HCT116 (cell line): ENCODE results near the gene ITGA1. TPM values are rescaled to one million over a fixed set of nuclear protein-coding genes. Genes with fewer than 3 reads are reported as not detected.

ENCODE experiments used
- EGR1 ChIP-seq: IDR thresholded peaks from 2 replicates; pipeline ENCODE4 v1.6.1; 2012; ENCODE audit warnings: low read depth
- ELF1 ChIP-seq: IDR thresholded peaks from 2 replicates; pipeline ENCODE4 v1.6.1; 2012; ENCODE audit warnings: low read depth, borderline replicate concordance
- EZH2phosphoT487 ChIP-seq: fragments of 200-600 bp; IDR thresholded peaks from 2 replicates; pipeline ENCODE4 v1.6.1; 2018; ENCODE audit warnings: antibody characterized with exemption, borderline replicate concordance
- SIN3A ChIP-seq: IDR thresholded peaks from 2 replicates; pipeline ENCODE4 v1.6.1; 2012; ENCODE audit warnings: low read depth
- SP1 ChIP-seq: IDR thresholded peaks from 2 replicates; pipeline ENCODE4 v1.6.1; 2012; ENCODE audit warnings: low read depth
- SRF ChIP-seq: IDR thresholded peaks from 2 replicates; pipeline ENCODE4 v1.6.1; 2012; ENCODE audit warnings: low read depth
- YY1 ChIP-seq: IDR thresholded peaks from 2 replicates; pipeline ENCODE4 v1.6.1; 2011; ENCODE audit warnings: low read length, low read depth, moderate library complexity, mild to moderate bottlenecking; ENCODE audit not compliant: insufficient replicate concordance; ENCODE audit errors: extremely low read depth
- ZFX ChIP-seq: fragments of 450-650 bp; IDR thresholded peaks from 2 replicates; pipeline ENCODE4 v1.6.1; 2017
- ZNF274 ChIP-seq: fragments of 200-500 bp; sonication (Bioruptor generic); IDR thresholded peaks from 2 replicates; pipeline ENCODE4 v1.6.1; 2014; ENCODE audit warnings: mild to moderate bottlenecking, low read depth, low read length, inconsistent platforms
- total RNA-seq: library from RNA; stranded (reverse); gene quantifications from one replicate; pipeline ENCODE4 v1.2.1, GENCODE V29; 2021; ENCODE audit not compliant: unreplicated experiment
- TF ChIP-seq, protein P1 (sequence below): IDR thresholded peaks from 2 replicates; pipeline ENCODE4 v1.6.1; 2011; ENCODE audit warnings: mild to moderate bottlenecking, low read length, moderate library complexity; ENCODE audit not compliant: insufficient replicate concordance; ENCODE audit errors: extremely low read depth
- TF ChIP-seq, protein P2 (sequence below), 3 experiments: fragments of 200-600 bp in 1 of 3; sonication (generic) in 1 of 3; IDR thresholded peaks in 2 of 3; conservative IDR thresholded peaks in 1 of 3; 2 replicates each; pipeline ENCODE4 v1.5.1; 2012 to 2017; ENCODE audit warnings: low read depth in 2 of 3, low read length in 2 of 3, antibody characterized with exemption in 1 of 3, borderline replicate concordance in 1 of 3, control low read depth in 1 of 3, mild to moderate bottlenecking in 1 of 3, mixed read lengths in 1 of 3, mixed run types in 1 of 3, moderate library complexity in 1 of 3; ENCODE audit not compliant: insufficient read depth in 1 of 3
- TF ChIP-seq, protein P3 (sequence below): IDR thresholded peaks from 2 replicates; pipeline ENCODE4 v1.6.1; 2012

The ITGA1 gene
- total RNA-seq, 1 experiment from 2014 or later: 1.8 TPM

DNA sequence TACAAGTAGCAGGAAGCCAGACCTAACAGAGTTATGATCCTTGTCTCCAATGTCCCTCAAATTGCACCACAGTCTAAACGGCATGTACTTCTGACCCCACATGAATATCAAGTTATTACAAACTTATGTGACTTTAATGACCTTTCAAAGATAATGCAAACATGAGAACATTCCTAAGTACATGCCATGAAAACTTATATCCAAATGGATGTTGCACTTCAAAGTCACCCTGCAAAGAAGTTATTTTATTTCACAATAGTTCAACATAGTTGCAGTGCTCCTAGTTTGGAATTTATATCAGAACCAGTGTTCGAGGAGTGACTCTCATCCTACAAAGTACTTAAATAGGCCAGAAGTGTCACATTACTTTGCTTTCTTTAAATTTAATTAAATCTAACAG is 41.2 kb upstream of the ITGA1 start (continued):
- TF ChIP-seq, protein P1, sequence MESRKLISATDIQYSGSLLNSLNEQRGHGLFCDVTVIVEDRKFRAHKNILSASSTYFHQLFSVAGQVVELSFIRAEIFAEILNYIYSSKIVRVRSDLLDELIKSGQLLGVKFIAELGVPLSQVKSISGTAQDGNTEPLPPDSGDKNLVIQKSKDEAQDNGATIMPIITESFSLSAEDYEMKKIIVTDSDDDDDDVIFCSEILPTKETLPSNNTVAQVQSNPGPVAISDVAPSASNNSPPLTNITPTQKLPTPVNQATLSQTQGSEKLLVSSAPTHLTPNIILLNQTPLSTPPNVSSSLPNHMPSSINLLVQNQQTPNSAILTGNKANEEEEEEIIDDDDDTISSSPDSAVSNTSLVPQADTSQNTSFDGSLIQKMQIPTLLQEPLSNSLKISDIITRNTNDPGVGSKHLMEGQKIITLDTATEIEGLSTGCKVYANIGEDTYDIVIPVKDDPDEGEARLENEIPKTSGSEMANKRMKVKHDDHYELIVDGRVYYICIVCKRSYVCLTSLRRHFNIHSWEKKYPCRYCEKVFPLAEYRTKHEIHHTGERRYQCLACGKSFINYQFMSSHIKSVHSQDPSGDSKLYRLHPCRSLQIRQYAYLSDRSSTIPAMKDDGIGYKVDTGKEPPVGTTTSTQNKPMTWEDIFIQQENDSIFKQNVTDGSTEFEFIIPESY: no peak
- TF ChIP-seq EZH2phosphoT487 (no peak), ZFX (no peak), SIN3A (no peak), SP1 (no peak), SRF (no peak), ELF1 (no peak), ZNF274 (no peak), EGR1 (no peak), YY1 (no peak)
- TF ChIP-seq, protein P2, sequence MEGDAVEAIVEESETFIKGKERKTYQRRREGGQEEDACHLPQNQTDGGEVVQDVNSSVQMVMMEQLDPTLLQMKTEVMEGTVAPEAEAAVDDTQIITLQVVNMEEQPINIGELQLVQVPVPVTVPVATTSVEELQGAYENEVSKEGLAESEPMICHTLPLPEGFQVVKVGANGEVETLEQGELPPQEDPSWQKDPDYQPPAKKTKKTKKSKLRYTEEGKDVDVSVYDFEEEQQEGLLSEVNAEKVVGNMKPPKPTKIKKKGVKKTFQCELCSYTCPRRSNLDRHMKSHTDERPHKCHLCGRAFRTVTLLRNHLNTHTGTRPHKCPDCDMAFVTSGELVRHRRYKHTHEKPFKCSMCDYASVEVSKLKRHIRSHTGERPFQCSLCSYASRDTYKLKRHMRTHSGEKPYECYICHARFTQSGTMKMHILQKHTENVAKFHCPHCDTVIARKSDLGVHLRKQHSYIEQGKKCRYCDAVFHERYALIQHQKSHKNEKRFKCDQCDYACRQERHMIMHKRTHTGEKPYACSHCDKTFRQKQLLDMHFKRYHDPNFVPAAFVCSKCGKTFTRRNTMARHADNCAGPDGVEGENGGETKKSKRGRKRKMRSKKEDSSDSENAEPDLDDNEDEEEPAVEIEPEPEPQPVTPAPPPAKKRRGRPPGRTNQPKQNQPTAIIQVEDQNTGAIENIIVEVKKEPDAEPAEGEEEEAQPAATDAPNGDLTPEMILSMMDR (IDR thresholded peaks at IDR 0.05 in 2 of 3, conservative IDR thresholded peaks at IDR 0.05 in 1 of 3; ENCODE audit: borderline replicate concordance in 1 of 3, insufficient read depth in 1 of 3, low read depth in 2 of 3, low read length in 2 of 3): no peak
- TF ChIP-seq, protein P3, sequence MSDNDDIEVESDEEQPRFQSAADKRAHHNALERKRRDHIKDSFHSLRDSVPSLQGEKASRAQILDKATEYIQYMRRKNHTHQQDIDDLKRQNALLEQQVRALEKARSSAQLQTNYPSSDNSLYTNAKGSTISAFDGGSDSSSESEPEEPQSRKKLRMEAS: no peak
- TF ChIP-seq, all 23 proteins: peak for 0
